Measurements from ENCODE around the gene CHST11.

DNA sequence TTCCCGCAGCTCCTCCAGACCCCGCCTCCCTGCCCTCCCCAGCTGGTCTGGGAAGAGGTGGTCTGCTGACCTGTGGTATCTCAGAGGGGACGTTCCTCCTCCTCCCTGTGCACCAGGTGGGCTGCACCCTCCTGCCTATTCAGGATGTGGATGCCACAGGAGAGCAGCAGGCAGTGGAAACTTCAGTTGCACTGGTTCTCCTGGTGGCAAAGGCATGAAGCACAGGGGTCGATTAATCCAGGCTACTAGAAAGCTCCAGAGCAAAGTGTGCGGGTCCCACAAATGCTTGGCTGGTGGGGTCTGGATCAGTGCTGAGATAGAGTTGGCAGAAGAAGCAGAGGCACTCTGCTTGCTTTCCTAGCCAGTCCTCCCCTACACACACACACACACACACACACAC, 304.3 kb downstream of the CHST11 start:
- no peak for TF ChIP-seq YY1 (IDR thresholded peaks at IDR 0.05; ENCODE audit: insufficient read depth, insufficient read length)
- no peak for TF ChIP-seq ZNF274 (IDR thresholded peaks at IDR 0.05; ENCODE audit: low read depth, low read length)
- TF ChIP-seq SUZ12 (IDR thresholded peaks at IDR 0.05; ENCODE audit: extremely low read depth, insufficient read depth, insufficient read length), result no peak

Data from NT2/D1 (cell line).